ENCODE data around the gene LY9.

The LY9 gene

GRCh38 chr1:160801836-160802580, 6.0 kb downstream of the LY9 start:
- no peak for DNase-seq (ENCODE audit: low spot score)

DNA sequence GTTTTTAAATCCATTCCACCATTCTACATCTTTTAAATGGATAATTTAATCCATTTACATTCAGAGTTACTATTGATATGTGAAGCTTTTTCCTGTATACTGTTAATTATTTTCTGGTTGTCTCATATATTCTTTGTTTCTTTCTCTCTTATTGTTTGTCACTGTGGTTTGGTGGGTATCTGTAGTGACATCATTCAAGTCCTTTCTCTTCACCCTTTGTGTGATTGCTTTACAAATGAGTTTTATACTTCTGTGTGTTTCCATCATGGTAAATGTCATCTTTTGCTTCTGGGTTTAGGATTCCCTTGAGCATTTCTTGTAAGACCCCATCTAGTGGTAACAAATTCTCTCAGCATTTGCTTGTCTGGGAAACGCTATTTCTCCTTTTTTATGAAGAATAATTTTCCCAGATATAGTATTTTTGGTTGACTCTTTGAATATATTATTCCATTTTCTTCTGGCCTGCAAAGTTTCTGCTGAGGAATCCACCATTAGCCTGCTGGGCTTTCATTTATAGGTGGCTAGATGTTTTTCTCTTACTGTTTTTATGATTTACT, 10.2 kb downstream of the LY9 start:
- DNase-seq (ENCODE audit: low spot score): no peak

DNA sequence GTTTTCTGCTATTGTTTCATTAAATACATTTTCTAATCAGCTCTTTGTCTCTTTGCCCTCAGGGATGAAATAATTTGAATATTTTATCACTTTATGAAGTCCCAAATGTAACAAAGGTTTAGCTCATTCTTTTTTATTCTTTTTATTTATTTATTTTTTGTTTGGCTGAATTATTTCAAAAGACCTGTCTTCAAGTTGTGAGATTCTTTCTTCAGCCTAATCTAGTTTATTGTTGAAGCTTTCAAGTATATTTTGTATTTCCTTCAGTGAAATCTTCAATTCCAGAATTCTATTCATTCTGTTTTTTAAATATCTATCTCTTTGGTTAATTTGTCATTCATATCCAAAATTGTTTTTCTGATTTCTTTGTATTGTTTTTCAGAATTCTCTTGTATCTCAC, 10.8 kb downstream of the LY9 start:
- DNase-seq (ENCODE audit: low spot score): no peak

DNA sequence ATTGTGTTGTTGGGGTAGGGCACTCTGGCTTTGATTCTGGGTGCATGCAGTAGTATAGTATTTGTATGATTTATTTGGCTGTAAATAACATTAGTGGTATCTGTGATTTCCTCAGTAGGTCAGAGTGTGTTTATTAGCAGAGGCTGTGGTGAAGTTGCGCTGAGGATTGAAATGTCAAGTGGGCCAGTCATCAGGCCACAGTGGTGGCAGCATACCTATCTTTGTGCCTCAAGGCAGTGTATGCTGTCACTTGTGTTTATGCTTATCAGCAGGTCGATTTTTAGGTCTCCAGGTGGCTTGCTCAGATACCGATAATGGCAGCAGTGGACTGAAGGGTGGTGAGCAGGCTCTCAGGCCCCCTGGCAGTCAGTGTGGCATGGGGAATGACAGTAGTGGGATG, 11.3 kb downstream of the LY9 start:
- no peak for DNase-seq (ENCODE audit: low spot score)

GRCh38 chr1:160807738-160808137, 11.8 kb downstream of the LY9 start:
- no peak for DNase-seq (ENCODE audit: low spot score)

DNA sequence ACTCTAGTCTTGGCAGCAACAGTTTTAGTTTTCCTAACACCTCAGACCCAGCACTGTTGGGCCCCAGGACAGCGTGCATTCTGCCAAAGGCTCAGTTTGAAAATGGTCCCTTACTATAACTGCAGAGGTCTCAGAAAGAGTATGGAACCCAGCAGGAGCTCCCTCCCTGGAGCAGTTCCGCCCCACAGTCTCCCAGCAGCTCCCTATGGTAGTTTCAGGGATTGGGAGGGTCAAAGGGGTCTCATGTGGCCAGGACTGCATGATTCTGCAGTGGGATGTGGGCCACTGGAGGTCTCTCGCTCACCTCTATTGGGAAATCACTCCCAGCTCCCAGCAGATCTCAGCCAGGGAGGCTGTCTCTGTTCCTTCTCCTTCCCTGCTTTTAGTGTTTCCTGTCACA, 12.3 kb downstream of the LY9 start:
- DNase-seq (ENCODE audit: low spot score): no peak

DNA sequence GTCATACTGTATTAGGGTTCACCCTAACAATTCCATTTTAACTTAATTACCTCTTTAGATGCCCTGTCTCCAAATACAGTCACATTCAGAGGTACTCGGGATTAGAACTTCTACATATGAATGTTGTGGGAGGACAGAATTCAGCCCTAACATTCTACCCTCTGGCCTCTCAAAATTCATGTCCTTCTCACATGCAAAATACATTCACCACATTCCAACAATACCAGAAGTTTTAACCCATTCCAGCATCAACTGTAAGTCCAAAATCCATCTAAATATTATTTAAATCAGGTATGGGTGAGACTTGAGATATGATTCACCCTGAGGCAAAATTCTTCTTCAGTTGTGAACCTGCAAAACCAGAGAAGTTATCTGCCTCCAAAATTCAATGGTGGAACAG, 14.5 kb downstream of the LY9 start:
- DNase-seq (ENCODE audit: low spot score): no peak

- no peak for DNase-seq (ENCODE audit: low spot score)
Observed at GRCh38 chr1:160811147-160811546, 15.2 kb downstream of the LY9 start.

- no peak for DNase-seq (ENCODE audit: low spot score)
Observed at GRCh38 chr1:160813215-160813614, 17.2 kb downstream of the LY9 start.

DNA sequence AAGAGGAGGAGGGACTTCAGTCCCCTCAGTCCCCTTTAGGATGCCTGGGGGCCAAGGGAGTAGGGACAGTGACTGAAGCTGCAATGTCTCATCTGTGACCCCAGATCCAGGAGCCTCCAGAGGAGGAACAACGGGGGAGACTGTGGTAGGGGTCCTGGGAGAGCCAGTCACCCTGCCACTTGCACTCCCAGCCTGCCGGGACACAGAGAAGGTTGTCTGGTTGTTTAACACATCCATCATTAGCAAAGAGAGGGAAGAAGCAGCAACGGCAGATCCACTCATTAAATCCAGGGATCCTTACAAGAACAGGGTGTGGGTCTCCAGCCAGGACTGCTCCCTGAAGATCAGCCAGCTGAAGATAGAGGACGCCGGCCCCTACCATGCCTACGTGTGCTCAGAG, 18.3 kb downstream of the LY9 start:
- no peak for DNase-seq (ENCODE audit: low spot score)

GRCh38 chr1:160814856-160815255, 18.9 kb downstream of the LY9 start:
- DNase-seq (ENCODE audit: low spot score): no peak

DNA sequence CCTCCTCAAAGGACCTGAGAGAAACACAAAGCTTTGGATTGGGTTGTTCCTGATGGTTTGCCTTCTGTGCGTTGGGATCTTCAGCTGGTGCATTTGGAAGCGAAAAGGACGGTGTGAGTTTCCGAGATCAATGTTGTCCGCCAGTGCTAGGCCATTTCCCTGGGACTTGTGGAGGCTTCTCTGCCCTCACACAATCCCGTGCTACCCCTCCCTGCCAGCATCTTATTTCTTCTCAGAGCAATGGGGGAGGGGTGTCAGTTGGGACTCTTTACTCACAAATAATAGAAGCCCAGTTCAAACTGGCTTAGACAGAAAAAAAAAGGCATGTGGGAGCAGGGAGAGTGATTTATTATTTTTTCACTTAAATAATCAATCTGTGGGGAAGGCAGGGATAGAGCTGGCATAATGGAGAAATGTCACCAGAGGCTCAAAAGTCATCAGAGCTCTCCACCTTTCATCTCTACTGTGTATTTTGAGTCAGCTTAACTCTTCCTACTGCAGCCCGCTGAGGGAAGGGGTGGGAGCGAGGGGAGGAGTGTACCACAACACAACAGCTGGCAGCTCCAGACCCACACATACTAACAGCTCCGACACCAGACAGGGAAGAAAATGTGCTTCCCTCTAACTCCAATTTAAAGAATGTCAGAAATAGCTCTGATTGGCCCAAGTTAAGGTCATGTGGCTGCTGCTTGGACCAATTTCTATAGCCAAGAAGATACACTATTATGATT, 22.4 kb downstream of the LY9 start:
- no peak for DNase-seq (ENCODE audit: low spot score)

GRCh38 chr1:160819186-160819585, 23.2 kb downstream of the LY9 start:
- no peak for DNase-seq (ENCODE audit: low spot score)

DNA sequence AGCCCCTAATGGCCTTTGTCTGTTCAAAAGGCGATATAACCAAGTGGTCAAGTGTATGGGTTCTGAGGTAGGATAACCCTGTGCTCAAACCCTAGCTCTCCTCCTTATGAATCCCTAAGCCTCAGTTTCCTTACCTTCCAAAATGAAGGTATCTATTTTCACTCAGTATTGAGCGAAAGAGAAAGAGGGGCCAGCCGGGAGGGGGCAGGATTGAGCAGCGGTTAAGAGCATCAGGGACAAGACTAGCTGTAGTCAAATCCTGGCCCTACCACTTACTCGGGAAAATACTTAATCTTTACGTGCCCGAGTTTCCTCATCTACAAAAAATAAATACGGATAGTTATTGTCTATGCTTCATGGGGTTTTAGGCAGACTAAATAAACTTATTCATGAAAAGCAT, 25.7 kb downstream of the LY9 start:
- DNase-seq (ENCODE audit: low spot score): no peak

- no peak for DNase-seq (ENCODE audit: low spot score)
Observed at GRCh38 chr1:160823296-160823695, 27.3 kb downstream of the LY9 start.

- no peak for DNase-seq (ENCODE audit: low spot score)
Observed at GRCh38 chr1:160826546-160826945, 30.6 kb downstream of the LY9 start.

DNA sequence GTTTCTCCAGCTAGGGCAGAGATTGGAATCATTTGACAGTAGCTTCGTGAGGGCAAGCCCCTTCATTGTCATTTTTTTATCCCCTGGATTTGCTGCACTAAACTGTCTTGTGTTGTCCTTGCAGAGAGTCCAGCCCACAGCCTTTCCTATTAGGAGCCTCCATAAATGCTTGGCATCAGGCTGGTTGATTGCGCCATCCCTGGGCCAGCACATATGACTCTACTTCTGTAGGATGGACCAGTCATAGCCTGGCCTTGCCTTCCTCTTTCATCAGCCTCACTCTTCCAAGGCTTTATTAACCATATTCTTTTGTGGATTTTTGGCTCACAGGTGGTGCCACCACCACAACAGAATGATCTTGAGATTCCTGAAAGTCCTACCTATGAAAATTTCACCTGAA, 31.4 kb downstream of the LY9 start:
- no peak for DNase-seq (ENCODE audit: low spot score)

DNA sequence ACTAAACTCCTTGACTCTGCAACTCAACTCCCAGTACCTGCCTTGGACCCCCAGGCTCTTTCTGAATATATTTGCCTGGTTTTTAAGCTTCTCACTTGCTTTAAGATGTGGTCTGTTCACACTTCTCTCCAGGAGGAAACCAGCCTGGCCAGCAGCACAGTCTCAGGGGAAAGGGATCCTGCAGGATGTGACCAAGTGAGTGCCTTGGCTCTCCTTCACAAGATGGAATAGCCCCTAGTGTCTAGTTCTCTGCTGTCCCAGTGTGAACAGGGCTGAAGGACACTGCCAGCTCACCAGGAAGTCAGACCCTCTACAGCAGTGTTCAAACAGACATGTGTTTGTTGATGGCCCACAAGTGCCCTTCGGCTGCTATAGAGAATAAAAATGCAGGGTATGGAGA, 33.8 kb downstream of the LY9 start:
- no peak for DNase-seq (ENCODE audit: low spot score)

- peak; percentile 79 for DNase-seq (ENCODE audit: low spot score)
Observed at GRCh38 chr1:160830321-160831153, 34.6 kb downstream of the LY9 start.

DNA sequence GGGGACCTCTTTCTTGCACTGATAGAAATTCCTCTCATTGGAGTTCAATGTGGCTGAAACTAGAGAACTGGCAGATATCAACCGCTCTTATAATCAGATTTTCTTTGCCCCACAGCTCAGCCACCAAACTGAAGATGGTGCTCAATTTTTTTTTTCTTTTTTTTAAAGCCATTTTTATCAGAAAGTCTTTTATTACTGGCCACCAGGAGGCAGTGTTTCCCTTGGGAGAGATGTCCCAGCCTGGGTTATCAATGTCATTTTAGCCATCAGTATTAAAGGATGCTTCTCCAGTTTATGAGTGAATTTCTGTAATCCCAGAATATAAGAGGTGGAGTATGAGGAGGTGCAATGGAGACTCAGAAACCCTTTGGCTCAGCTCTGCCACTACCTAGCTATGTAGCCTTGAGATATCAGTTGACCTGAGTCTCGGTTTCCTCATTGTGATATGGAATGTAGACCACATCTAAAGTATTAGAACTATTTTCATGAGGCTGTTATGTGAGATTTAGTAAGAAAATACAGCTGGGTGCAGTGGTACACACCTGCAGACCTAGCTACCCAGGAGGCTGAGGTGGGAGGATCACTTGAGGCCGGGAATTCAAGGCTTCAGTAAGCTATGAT, 39.1 kb downstream of the LY9 start:
- DNase-seq (ENCODE audit: low spot score): no peak

DNA sequence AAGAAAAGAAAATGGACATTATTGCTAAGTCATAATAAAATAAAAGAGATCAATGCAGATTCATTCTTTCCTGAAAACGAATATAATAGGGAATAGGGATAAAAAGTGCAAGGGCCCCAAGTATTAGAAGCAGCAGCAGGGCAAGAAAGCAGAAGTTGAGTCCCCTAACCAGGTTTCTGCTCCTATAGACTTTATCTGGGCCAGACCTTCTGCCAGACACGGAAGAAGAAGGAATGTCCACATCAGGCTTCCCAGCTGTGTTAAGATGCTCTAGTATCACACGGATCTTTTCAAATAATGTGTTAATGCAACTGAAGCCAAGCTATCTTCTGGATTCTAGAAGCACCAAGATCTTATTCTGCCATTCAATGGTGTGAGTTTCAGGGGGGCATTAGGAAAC, 39.8 kb downstream of the LY9 start:
- no peak for DNase-seq (ENCODE audit: low spot score)

DNA sequence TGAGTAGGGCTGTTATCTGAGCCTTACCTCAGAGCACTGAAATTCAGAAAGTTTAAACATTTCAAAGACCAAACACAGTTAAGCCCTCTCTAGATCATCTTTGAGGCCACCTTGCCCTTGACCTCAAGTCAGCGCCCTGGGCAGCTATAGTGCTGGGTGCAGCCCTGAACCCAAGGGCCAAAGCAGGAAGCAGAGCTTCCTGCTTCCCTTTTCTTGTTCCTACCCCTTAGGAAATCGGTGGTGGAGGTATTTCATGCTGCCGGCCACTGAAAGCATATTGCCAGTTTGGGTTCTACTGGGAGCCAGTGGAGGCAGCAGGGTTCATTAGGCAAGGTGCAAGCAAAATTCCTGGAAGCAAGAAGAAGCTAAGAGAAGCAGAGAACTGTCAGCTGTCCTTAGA, 40.6 kb downstream of the LY9 start:
- DNase-seq (ENCODE audit: low spot score): no peak
